Measurements from ENCODE around the gene ANGEL2.

ANGEL2 gene

GRCh38 chr1:212987702-212988322, 27.9 kb downstream of the ANGEL2 start:
- no peak for DNase-seq
- TF ChIP-seq GATA1 (IDR thresholded peaks at IDR 0.05; ENCODE audit: low read depth, low read length) (no peak), POLR2A (IDR thresholded peaks at IDR 0.05; ENCODE audit: low read length) (no peak)

GRCh38 chr1:212986551-212986950, 29.1 kb downstream of the ANGEL2 start:
- no peak for DNase-seq
- TF ChIP-seq POLR2A (IDR thresholded peaks at IDR 0.05; ENCODE audit: low read length): no peak
- TF ChIP-seq GATA1 (IDR thresholded peaks at IDR 0.05; ENCODE audit: low read depth, low read length): no peak

GRCh38 chr1:212984522-212985291, 31.0 kb downstream of the ANGEL2 start:
- DNase-seq: no peak
- no peak for TF ChIP-seq GATA1 (IDR thresholded peaks at IDR 0.05; ENCODE audit: low read depth, low read length)
- TF ChIP-seq POLR2A (IDR thresholded peaks at IDR 0.05; ENCODE audit: low read length): no peak

- TF ChIP-seq GATA1 (IDR thresholded peaks at IDR 0.05; ENCODE audit: low read depth, low read length): no peak
- TF ChIP-seq POLR2A (IDR thresholded peaks at IDR 0.05; ENCODE audit: low read length): no peak
- DNase-seq: no peak
These were observed 32.2 kb downstream of the ANGEL2 start for GRCh38 chr1:212983482-212983881.

- TF ChIP-seq POLR2A (IDR thresholded peaks at IDR 0.05; ENCODE audit: low read length) (no peak), GATA1 (IDR thresholded peaks at IDR 0.05; ENCODE audit: low read depth, low read length) (no peak)
- DNase-seq: peak in 1 of 2 experiments; percentile 11
These were observed 33.1 kb downstream of the ANGEL2 start for GRCh38 chr1:212982430-212983152.

GRCh38 chr1:212981571-212982328, 33.9 kb downstream of the ANGEL2 start:
- TF ChIP-seq POLR2A (IDR thresholded peaks at IDR 0.05; ENCODE audit: low read length) (no peak), GATA1 (IDR thresholded peaks at IDR 0.05; ENCODE audit: low read depth, low read length) (no peak)
- no peak for DNase-seq

- no peak for TF ChIP-seq POLR2A (IDR thresholded peaks at IDR 0.05; ENCODE audit: low read length)
- no peak for TF ChIP-seq GATA1 (IDR thresholded peaks at IDR 0.05; ENCODE audit: low read depth, low read length)
- no peak for DNase-seq
These were observed 34.6 kb downstream of the ANGEL2 start for GRCh38 chr1:212981025-212981495.

GRCh38 chr1:212980123-212980785, 35.4 kb downstream of the ANGEL2 start:
- TF ChIP-seq POLR2A (IDR thresholded peaks at IDR 0.05; ENCODE audit: low read length) (no peak), GATA1 (IDR thresholded peaks at IDR 0.05; ENCODE audit: low read depth, low read length) (no peak)
- DNase-seq: no peak

GRCh38 chr1:212979340-212980122, 36.1 kb downstream of the ANGEL2 start:
- no peak for DNase-seq
- TF ChIP-seq POLR2A (IDR thresholded peaks at IDR 0.05; ENCODE audit: low read length): no peak
- no peak for TF ChIP-seq GATA1 (IDR thresholded peaks at IDR 0.05; ENCODE audit: low read depth, low read length)

- no peak for DNase-seq
- TF ChIP-seq POLR2A (IDR thresholded peaks at IDR 0.05; ENCODE audit: low read length): no peak
- TF ChIP-seq GATA1 (IDR thresholded peaks at IDR 0.05; ENCODE audit: low read depth, low read length): no peak
These were observed 37.7 kb downstream of the ANGEL2 start for GRCh38 chr1:212977781-212978645.

- no peak for TF ChIP-seq GATA1 (IDR thresholded peaks at IDR 0.05; ENCODE audit: low read depth, low read length)
- no peak for TF ChIP-seq POLR2A (IDR thresholded peaks at IDR 0.05; ENCODE audit: low read length)
These were observed 39.1 kb downstream of the ANGEL2 start for GRCh38 chr1:212976586-212976985.

More at GRCh38 chr1:212976586-212976985, 39.1 kb downstream of the ANGEL2 start:
- DNase-seq: no peak
